HepG2 (cell line): Measurements from ENCODE around the gene HIRA. TPM values are rescaled to one million over a fixed set of nuclear protein-coding genes. Genes with fewer than 3 reads are reported as not detected.

Experiments used
- ADNP ChIP-seq: sonication (generic); formaldehyde crosslinking; IDR thresholded peaks from 2 replicates; pipeline ENCODE4 v1.4.0; 2020; ENCODE audit warnings: missing genetic modification reagents
- ARHGAP35 ChIP-seq: sonication (generic); formaldehyde crosslinking; IDR thresholded peaks from 2 replicates; pipeline ENCODE4 v1.9.0; 2022; ENCODE audit warnings: mild to moderate bottlenecking, inconsistent platforms, moderate library complexity, missing genetic modification reagents, borderline replicate concordance
- FOXP4 ChIP-seq: sonication (generic); formaldehyde crosslinking; IDR thresholded peaks from 2 replicates; pipeline ENCODE4 v1.4.0; 2020; ENCODE audit warnings: missing genetic modification reagents
- HMGA1 ChIP-seq: sonication (generic); formaldehyde crosslinking; conservative IDR thresholded peaks from 2 replicates; pipeline ENCODE4 v1.4.0; 2020; ENCODE audit warnings: missing genetic modification reagents
- HOXA3 ChIP-seq: sonication (generic); formaldehyde crosslinking; IDR thresholded peaks from 2 replicates; pipeline ENCODE4 v1.5.0; 2020; ENCODE audit warnings: missing genetic modification reagents
- KAT7 ChIP-seq: IDR thresholded peaks from 2 replicates; pipeline ENCODE4 v1.6.1; 2018; ENCODE audit warnings: borderline replicate concordance, missing compliant biosample characterization
- LCORL ChIP-seq, 2 experiments: fragments of 450-650 bp in 1 of 2; sonication (generic) in 1 of 2; formaldehyde crosslinking in 1 of 2; IDR thresholded peaks; 2 replicates each; pipeline versions ENCODE4 v1.5.0 to v1.6.1; 2017 to 2020; ENCODE audit warnings: antibody characterized with exemption in 1 of 2, missing genetic modification reagents in 1 of 2
- MLX ChIP-seq: IDR thresholded peaks from 2 replicates; pipeline ENCODE4 v1.6.1; 2016
- NBN ChIP-seq: fragments of 450-650 bp; conservative IDR thresholded peaks from 2 replicates; pipeline ENCODE4 v1.6.1; 2017
- NR2F1 ChIP-seq, 2 experiments: fragments of 450-650 bp in 1 of 2; formaldehyde crosslinking in 1 of 2; IDR thresholded peaks; 2 replicates each; pipeline versions ENCODE4 v1.5.0 to v1.6.1; 2016 to 2020; ENCODE audit warnings: mild to moderate bottlenecking in 1 of 2, missing compliant biosample characterization in 1 of 2, missing genetic modification reagents in 1 of 2, moderate library complexity in 1 of 2
- NR2F2 ChIP-seq: IDR thresholded peaks from 2 replicates; pipeline ENCODE4 v1.6.1; 2012; ENCODE audit warnings: low read depth, inconsistent platforms, borderline replicate concordance
- PRMT3 ChIP-seq: sonication (generic); formaldehyde crosslinking; IDR thresholded peaks from 2 replicates; pipeline ENCODE4 v1.8.1; 2022; ENCODE audit warnings: low read depth, mild to moderate bottlenecking, moderate library complexity, missing genetic modification reagents, borderline replicate concordance
- SNRNP70 ChIP-seq: fragments of 200-400 bp; formaldehyde crosslinking; IDR thresholded peaks from 2 replicates; pipeline ENCODE4 v1.6.1; 2017; ENCODE audit warnings: mild to moderate bottlenecking, low read depth, low read length, moderate library complexity
- SP5 ChIP-seq: IDR thresholded peaks from 2 replicates; pipeline ENCODE4 v1.6.1; 2016; ENCODE audit warnings: low read depth, borderline replicate concordance
- TAF15 ChIP-seq: fragments of 200-400 bp; formaldehyde crosslinking; IDR thresholded peaks from one replicate; pipeline ENCODE4 v1.6.1; 2018; ENCODE audit warnings: mild to moderate bottlenecking, low read depth, low read length; ENCODE audit not compliant: poor library complexity, severe bottlenecking
- THAP7 ChIP-seq: sonication (generic); formaldehyde crosslinking; IDR thresholded peaks from 2 replicates; pipeline ENCODE4 v1.8.1; 2023; ENCODE audit warnings: mild to moderate bottlenecking, missing genetic modification reagents
- ZC3H13 ChIP-seq: sonication (generic); formaldehyde crosslinking; IDR thresholded peaks from 2 replicates; pipeline ENCODE4 v1.8.1; 2023; ENCODE audit warnings: mild to moderate bottlenecking, missing genetic modification reagents, moderate library complexity
- ZFP91 ChIP-seq: sonication (generic); formaldehyde crosslinking; IDR thresholded peaks from 2 replicates; pipeline ENCODE4 v1.9.0; 2022; ENCODE audit warnings: missing genetic modification reagents, mild to moderate bottlenecking, borderline replicate concordance
- ZHX1 ChIP-seq: sonication (generic); formaldehyde crosslinking; IDR thresholded peaks from 2 replicates; pipeline ENCODE4 v1.8.1; 2022; ENCODE audit warnings: low read depth, mild to moderate bottlenecking, missing genetic modification reagents
- ZNF160 ChIP-seq: sonication (generic); formaldehyde crosslinking; IDR thresholded peaks from 2 replicates; pipeline ENCODE4 v1.8.0; 2022; ENCODE audit warnings: mild to moderate bottlenecking, inconsistent platforms, missing genetic modification reagents
- ZNF740 ChIP-seq: sonication (generic); formaldehyde crosslinking; IDR thresholded peaks from 2 replicates; pipeline ENCODE4 v1.4.0; 2020; ENCODE audit warnings: missing genetic modification reagents
- polyA plus RNA-seq, 8 experiments: library from polyadenylated mRNA; depleted of rRNA in 3 of 8; stranded (reverse) in 7 of 8; unstranded in 1 of 8; fragments of >200 nt; fragmentation: Illumina TruSeq in 4 of 8; extraction: Trizol in 4 of 8; gene quantifications; 2 replicates each; pipeline versions ENCODE4 v1.2.1 to v1.2.3, GENCODE V29; 2011 to 2016; ENCODE audit warnings: low read depth in 4 of 8, missing spikeins in 1 of 8, mixed read lengths in 1 of 8; ENCODE audit not compliant: insufficient read depth in 1 of 8
- total RNA-seq, 5 experiments: library from RNA; depleted of rRNA; stranded (reverse); fragments of >200 nt; fragmentation: Illumina TruSeq; extraction: Trizol; gene quantifications; 2 replicates each; pipeline ENCODE4 v1.2.3, GENCODE V29; 2016; ENCODE audit warnings: low read depth in 1 of 5
- TF ChIP-seq, protein P1 (sequence below): sonication (generic); formaldehyde crosslinking; IDR thresholded peaks from 2 replicates; pipeline ENCODE4 v1.4.0; 2020; ENCODE audit warnings: mild to moderate bottlenecking, missing genetic modification reagents

Gene HIRA
- total and polyA plus RNA-seq, 2 of the 13 experiments (the other 11 are each of a cell fraction or from before 2014, with no cell fraction given) = 21.5 to 29.2 TPM

DNA sequence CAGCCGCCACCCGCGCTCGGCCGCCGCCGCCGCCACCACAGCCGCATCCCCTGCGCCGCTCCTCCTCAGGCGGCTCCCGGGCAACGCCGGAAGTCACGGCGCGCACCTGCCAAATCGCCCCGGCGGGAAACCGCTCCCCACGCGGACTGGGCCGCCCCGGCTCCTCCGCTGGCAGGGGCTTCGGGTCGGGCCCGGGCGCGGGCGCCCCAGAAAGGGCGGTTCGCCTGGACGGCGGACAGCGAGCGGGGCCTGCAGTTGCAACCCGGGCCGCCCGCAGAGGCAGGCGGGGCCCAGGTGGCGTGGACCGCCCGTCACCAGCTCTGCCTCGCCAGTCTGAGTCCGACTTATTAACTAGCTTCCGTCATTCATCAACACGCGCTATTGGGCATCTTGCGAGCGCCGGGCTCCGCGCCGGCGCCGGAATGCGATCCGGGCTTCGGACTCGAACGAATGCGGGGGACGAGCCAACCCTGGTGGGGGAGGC, at the start of gene HIRA (continued):
- TF ChIP-seq NR2F1 (CRISPR knock-in tag; IDR thresholded peaks at IDR 0.05) (0 out of 4 replicates have a peak, but pooled peaks of 1 of the 2 experiments have one; percentile 15), HMGA1 (CRISPR knock-in tag) (no peak), TAF15 (peak; percentile 56), ZNF160 (CRISPR knock-in tag) (no peak), ADNP (CRISPR knock-in tag) (no peak), SP5 (CRISPR knock-in tag) (no peak), KAT7 (no peak), NBN (no peak), ZFP91 (CRISPR knock-in tag) (no peak; the same call in 1 of the 2 replicates), THAP7 (CRISPR knock-in tag) (no peak), HOXA3 (CRISPR knock-in tag) (peak; percentile 45; the same call in 1 of the 2 replicates), PRMT3 (CRISPR knock-in tag) (no peak), NR2F2 (no peak), ARHGAP35 (CRISPR knock-in tag) (no peak), ZHX1 (CRISPR knock-in tag) (no peak), ZC3H13 (CRISPR knock-in tag) (no peak), FOXP4 (no peak), MLX (CRISPR knock-in tag) (no peak), ZNF740 (CRISPR knock-in tag) (no peak), LCORL (IDR thresholded peaks at IDR 0.05) (no peak), LCORL (CRISPR knock-in tag; IDR thresholded peaks at IDR 0.05) (no peak), SNRNP70 (no peak)
- TF ChIP-seq, protein P1, sequence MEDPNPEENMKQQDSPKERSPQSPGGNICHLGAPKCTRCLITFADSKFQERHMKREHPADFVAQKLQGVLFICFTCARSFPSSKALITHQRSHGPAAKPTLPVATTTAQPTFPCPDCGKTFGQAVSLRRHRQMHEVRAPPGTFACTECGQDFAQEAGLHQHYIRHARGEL (CRISPR knock-in tag) = no peak
